Endothelial cell of umbilical vein (primary cell): Measurements from ENCODE around the gene HNMT. TPM values are rescaled to one million over a fixed set of nuclear protein-coding genes. Genes with fewer than 3 reads are reported as not detected.

ENCODE experiments used
- BruUV-seq: library from RNA; stranded (reverse); fragments of 400-500 nt; replicated peaks from 2 replicates; lab custom pipeline; 2021; lab: Mats Ljungman, UMichigan
- CTCF ChIA-PET: fragments of 300-600, 350-600 bp; sonication (Branson Sonifier 250); formaldehyde crosslinking; loops from one replicate; lab custom pipeline; 2021; ENCODE audit warnings: antibody characterized with exemption, inconsistent platforms; lab: Charles Lee
- POLR2A ChIA-PET: fragments of 300-600, 350-600 bp; sonication (Branson Sonifier 250); formaldehyde crosslinking; loops from one replicate; lab custom pipeline; 2021; ENCODE audit warnings: antibody characterized with exemption, inconsistent platforms; lab: Charles Lee
- DNase-seq: peaks from one replicate; pipeline ENCODE4 v3.0.0-alpha.2; 2011; ENCODE audit warnings: low read depth, low spot score
- FAIRE-seq: peaks from 2 replicates; lab custom pipeline; 2011; peaks lifted over from hg19 to GRCh38; lab: Jason Lieb, UNC
- H2AFZ ChIP-seq: 2 replicates; pipeline ENCODE4 v1.6.0; 2012; ENCODE audit warnings: low read depth, low read length, control low read depth, inconsistent platforms
- H3K27ac ChIP-seq: 2 replicates; pipeline ENCODE4 v1.5.1; 2011; ENCODE audit warnings: low read depth, mild to moderate bottlenecking, control low read depth, low read length, moderate library complexity; ENCODE audit not compliant: insufficient read depth
- H3K27me3 ChIP-seq, 2 experiments: 2 replicates each; pipeline versions ENCODE4 v1.6.0 to v1.6.1; 2011; ENCODE audit warnings: low read length in 2 of 2, mixed read lengths in 1 of 2; ENCODE audit not compliant: control insufficient read depth in 2 of 2, insufficient read depth in 2 of 2
- H3K36me3 ChIP-seq, 2 experiments: 2 replicates in 1 of 2; 3 replicates in 1 of 2; pipeline ENCODE4 v1.5.1; 2011; ENCODE audit warnings: low read length in 2 of 2, mild to moderate bottlenecking in 1 of 2, moderate library complexity in 1 of 2; ENCODE audit not compliant: control insufficient read depth in 2 of 2, insufficient read depth in 2 of 2; ENCODE audit errors: extremely low read depth in 1 of 2
- H3K4me1 ChIP-seq: 3 replicates; pipeline ENCODE4 v1.5.1; 2011; ENCODE audit warnings: mild to moderate bottlenecking, low read length; ENCODE audit not compliant: control insufficient read depth, insufficient read depth; ENCODE audit errors: extremely low read depth
- H3K4me2 ChIP-seq: 2 replicates; pipeline ENCODE4 v1.6.1; 2011; ENCODE audit warnings: low read length, control low read depth, mixed read lengths; ENCODE audit not compliant: insufficient read depth
- H3K4me3 ChIP-seq, 3 experiments: fragments of 200-600 bp in 1 of 3; sonication (generic), shearing (Covaris generic) in 1 of 3; replicated peaks in 1 of 3; 2 replicates each; pipeline ENCODE4 v1.5.1; 2011 to 2016; ENCODE audit warnings: control low read depth in 3 of 3, low read length in 3 of 3, mild to moderate bottlenecking in 2 of 3, inconsistent platforms in 1 of 3, low read depth in 1 of 3, moderate library complexity in 1 of 3; ENCODE audit not compliant: insufficient read depth in 1 of 3
- H3K79me2 ChIP-seq: 2 replicates; pipeline ENCODE4 v1.6.0; 2012; ENCODE audit warnings: low read length, inconsistent platforms; ENCODE audit not compliant: control insufficient read depth, insufficient read depth
- H3K9ac ChIP-seq: replicated peaks from 2 replicates; pipeline ENCODE3; 2011; ENCODE audit warnings: low read length, control low read depth; ENCODE audit not compliant: insufficient read depth; ENCODE audit errors: extremely low read depth
- H3K9me1 ChIP-seq: replicated peaks from 3 replicates; pipeline ENCODE4 v1.6.0; 2011; ENCODE audit warnings: mild to moderate bottlenecking, low read length; ENCODE audit not compliant: control insufficient read depth, insufficient read depth; ENCODE audit errors: extremely low read depth
- H3K9me3 ChIP-seq: replicated peaks from 2 replicates; pipeline ENCODE4 v1.5.1; 2012; ENCODE audit warnings: low read length, inconsistent platforms; ENCODE audit not compliant: control insufficient read depth, insufficient read depth
- H4K20me1 ChIP-seq: replicated peaks from 2 replicates; pipeline ENCODE3; 2011; ENCODE audit warnings: mild to moderate bottlenecking, low read length; ENCODE audit not compliant: control insufficient read depth, insufficient read depth; ENCODE audit errors: extremely low read depth
- EZH2 ChIP-seq: IDR thresholded peaks from 2 replicates; pipeline ENCODE4 v1.6.1; 2012; ENCODE audit warnings: borderline replicate concordance, low read depth, mild to moderate bottlenecking, moderate library complexity, low read length, inconsistent platforms; ENCODE audit not compliant: severe bottlenecking
- FOS ChIP-seq: IDR thresholded peaks from 2 replicates; pipeline ENCODE4 v1.6.1; 2011; ENCODE audit warnings: mild to moderate bottlenecking, low read length, moderate library complexity, borderline replicate concordance; ENCODE audit not compliant: insufficient read depth
- GATA2 ChIP-seq: IDR thresholded peaks from 2 replicates; pipeline ENCODE4 v1.7.0; 2011; ENCODE audit warnings: low read depth, mild to moderate bottlenecking, moderate library complexity, mixed read lengths, low read length; ENCODE audit not compliant: insufficient read length, insufficient read depth
- JUN ChIP-seq: IDR thresholded peaks from 2 replicates; pipeline ENCODE4 v1.6.1; 2011; ENCODE audit warnings: borderline replicate concordance, low read depth; ENCODE audit not compliant: insufficient read length, insufficient read depth
- MYC ChIP-seq: IDR thresholded peaks from one replicate; pipeline ENCODE4 v1.6.1; 2011; ENCODE audit warnings: mild to moderate bottlenecking, low read depth, low read length
- POLR2A ChIP-seq: IDR thresholded peaks from 2 replicates; pipeline ENCODE4 v1.6.1; 2012; ENCODE audit warnings: low read depth, mild to moderate bottlenecking, control low read depth, low read length
- POLR2AphosphoS5 ChIP-seq: IDR thresholded peaks from 2 replicates; pipeline ENCODE4 v1.6.1; 2012; ENCODE audit warnings: low read depth, mild to moderate bottlenecking, control low read depth, low read length, moderate library complexity; ENCODE audit not compliant: insufficient read depth
- dilution Hi-C: fragments of 300-500 bp; cut with MboI; formaldehyde crosslinking; loops from one replicate; pipeline ENCODE4 v1.15.0; 2019; ENCODE audit warnings: low sequenced_read_pairs; ENCODE audit not compliant: extremely low pct_ligation_motif_present
- intact Hi-C: fragments of 100-400 bp; cut with micrococcal nuclease; formaldehyde crosslinking; loops from one replicate; pipeline ENCODE4 v1.10.0; 2022
- polyA plus RNA-seq, 4 experiments: library from polyadenylated mRNA; depleted of rRNA in 3 of 4; stranded (reverse) in 3 of 4; unstranded in 1 of 4; fragments of >200 nt; gene quantifications; 2 replicates each; pipeline versions ENCODE4 v1.2.1 to v1.2.3, GENCODE V29; 2011 to 2012; ENCODE audit warnings: missing spikeins in 1 of 4
- total RNA-seq: library from RNA; stranded (reverse); gene quantifications from 2 replicates; pipeline ENCODE4 v1.2.3, GENCODE V29; 2021
- TF ChIP-seq, protein P1 (sequence below): IDR thresholded peaks from 2 replicates; pipeline ENCODE4 v1.6.1; 2011; ENCODE audit not compliant: insufficient read depth, insufficient read length
- TF ChIP-seq, protein P2 (sequence below), 2 donors: IDR thresholded peaks; 1 replicate in 1 of 2; 2 replicates in 1 of 2; pipeline ENCODE4 v1.5.1; 2011; ENCODE audit warnings: low read length in 2 of 2, mild to moderate bottlenecking in 2 of 2, moderate library complexity in 2 of 2, control low read depth in 1 of 2, inconsistent platforms in 1 of 2, low read depth in 1 of 2; ENCODE audit not compliant: insufficient read depth in 1 of 2; ENCODE audit errors: extremely low read depth in 1 of 2

HNMT gene
- total and polyA plus RNA-seq, 2 donors (not counting 3 experiments of a cell fraction or from before 2014, with no cell fraction given): 8.6 to 16.9 TPM

DNA sequence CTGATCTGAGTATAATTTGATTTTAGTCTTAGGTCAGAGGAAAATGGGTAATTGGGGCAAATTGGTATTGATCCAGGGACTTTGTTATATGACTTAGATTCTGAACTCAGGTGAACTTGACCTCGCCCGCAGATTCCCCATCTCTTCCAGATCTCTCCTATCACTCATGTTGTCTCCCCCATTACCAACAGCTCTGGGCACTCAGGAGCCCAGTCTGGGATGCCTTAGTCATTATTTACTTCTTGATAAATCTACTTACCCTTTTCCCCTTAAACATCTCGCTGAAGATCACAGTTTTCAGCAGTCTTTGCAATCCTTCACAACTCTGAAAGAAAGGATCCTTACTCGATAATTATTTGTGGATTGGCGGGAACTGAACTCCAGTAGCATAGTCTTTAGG lies 19.6 kb upstream of the HNMT start:
- no peak overlapping the region for H3K27ac ChIP-seq
- H2AFZ ChIP-seq: no peak overlapping the region
- FAIRE-seq (no peak), DNase-seq (no peak)
- dilution Hi-C loops (no loop called here), intact Hi-C loops (loop anchor here (5.0 kb wide), 1 partner anchor 558 kb away; the partner anchor contains the start of gene SPOPL)
- TF ChIP-seq, protein P1, sequence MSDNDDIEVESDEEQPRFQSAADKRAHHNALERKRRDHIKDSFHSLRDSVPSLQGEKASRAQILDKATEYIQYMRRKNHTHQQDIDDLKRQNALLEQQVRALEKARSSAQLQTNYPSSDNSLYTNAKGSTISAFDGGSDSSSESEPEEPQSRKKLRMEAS: no peak
- TF ChIP-seq MYC (no peak), GATA2 (no peak), EZH2 (no peak), POLR2AphosphoS5 (no peak), FOS (no peak), POLR2A (no peak), JUN (no peak)
- TF ChIP-seq, protein P2, sequence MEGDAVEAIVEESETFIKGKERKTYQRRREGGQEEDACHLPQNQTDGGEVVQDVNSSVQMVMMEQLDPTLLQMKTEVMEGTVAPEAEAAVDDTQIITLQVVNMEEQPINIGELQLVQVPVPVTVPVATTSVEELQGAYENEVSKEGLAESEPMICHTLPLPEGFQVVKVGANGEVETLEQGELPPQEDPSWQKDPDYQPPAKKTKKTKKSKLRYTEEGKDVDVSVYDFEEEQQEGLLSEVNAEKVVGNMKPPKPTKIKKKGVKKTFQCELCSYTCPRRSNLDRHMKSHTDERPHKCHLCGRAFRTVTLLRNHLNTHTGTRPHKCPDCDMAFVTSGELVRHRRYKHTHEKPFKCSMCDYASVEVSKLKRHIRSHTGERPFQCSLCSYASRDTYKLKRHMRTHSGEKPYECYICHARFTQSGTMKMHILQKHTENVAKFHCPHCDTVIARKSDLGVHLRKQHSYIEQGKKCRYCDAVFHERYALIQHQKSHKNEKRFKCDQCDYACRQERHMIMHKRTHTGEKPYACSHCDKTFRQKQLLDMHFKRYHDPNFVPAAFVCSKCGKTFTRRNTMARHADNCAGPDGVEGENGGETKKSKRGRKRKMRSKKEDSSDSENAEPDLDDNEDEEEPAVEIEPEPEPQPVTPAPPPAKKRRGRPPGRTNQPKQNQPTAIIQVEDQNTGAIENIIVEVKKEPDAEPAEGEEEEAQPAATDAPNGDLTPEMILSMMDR (IDR thresholded peaks at IDR 0.05; ENCODE audit: extremely low read depth in 1 of 2, insufficient read depth in 1 of 2, low read depth in 1 of 2, low read length in 2 of 2): no peak
- no peaks in the 10 kb centered on the region for H3K36me3 ChIP-seq
- no peak overlapping the region for H3K4me2 ChIP-seq
- no TSS peak for BruUV-seq
- H3K9me1 ChIP-seq: no peaks in the 10 kb centered on the region
- no peaks in the 10 kb centered on the region for H3K27me3 ChIP-seq
- no peaks in the 10 kb centered on the region for H4K20me1 ChIP-seq
- H3K9ac ChIP-seq: no peak overlapping the region
- no peak overlapping the region for H3K4me3 ChIP-seq
- H3K79me2 ChIP-seq: no peaks in the 10 kb centered on the region
- ChIA-PET POLR2A (no interaction called here), CTCF (interaction anchor here (1.2 to 6.8 kb wide), 3 partner anchors 24 to 429 kb away, joined by 3 to 103 read pairs (median 4); no protein-coding TSS in a partner anchor)
- H3K4me1 ChIP-seq: no peaks in the 10 kb centered on the region
- H3K9me3 ChIP-seq: no peaks in the 10 kb centered on the region
